Measurements from ENCODE around the gene NUDT16L1. TPM values are rescaled to one million over a fixed set of nuclear protein-coding genes. Genes with fewer than 3 reads are reported as not detected.

Gene NUDT16L1
- total RNA-seq (10 to 100 TPM; 33.6 to 48.6 TPM), polyA plus RNA-seq (ENCODE audit: insufficient read depth, low read depth, low replicate concordance) (34.3 TPM)
- long read RNA-seq, donor 1, transcript NUDT16L1-201 (3 exons, 1,349 nt): major isoform, 10 of 13 reads
- long read RNA-seq, donor 1, partial matches to known transcripts: 0 of 13 reads
- long read RNA-seq, donor 1, other reads (novel, unspliced or antisense): 0 of 13 reads
- long read RNA-seq, donor 2, partial matches to known transcripts: 0 of 6 reads
- long read RNA-seq, donor 2, other reads (novel, unspliced or antisense): 0 of 6 reads

DNA sequence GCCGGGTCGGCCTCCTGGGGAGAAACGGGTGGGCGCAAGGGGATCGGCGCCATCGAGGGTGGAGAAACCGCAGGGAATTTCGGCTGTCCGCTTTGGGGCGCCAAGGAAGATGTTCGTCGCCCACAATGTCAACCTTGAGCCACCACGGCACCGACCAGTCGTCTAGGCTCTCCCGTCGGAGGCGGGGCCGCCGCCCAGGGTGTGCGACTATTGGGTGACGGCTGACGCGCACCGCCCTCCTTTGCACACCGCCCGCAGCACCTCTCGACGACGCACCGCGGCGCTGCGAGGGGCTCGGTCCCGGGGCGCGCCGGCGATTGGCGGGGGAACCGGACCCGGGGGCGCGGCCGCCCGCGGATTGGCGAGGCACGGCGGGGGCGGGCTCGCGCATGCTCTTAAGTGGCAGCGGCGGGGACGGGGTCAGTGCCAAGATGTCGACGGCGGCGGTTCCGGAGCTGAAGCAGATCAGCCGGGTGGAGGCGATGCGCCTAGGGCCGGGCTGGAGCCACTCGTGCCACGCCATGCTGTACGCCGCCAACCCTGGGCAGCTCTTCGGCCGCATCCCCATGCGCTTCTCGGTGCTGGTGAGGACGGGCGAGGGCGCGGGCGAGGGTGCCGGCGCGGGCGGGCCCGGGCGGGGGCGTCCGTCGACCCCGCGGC is at the start of gene NUDT16L1:
Gene NUDT16L1, plus strand, starts transcription at position 267 of the 660 bp plus-strand sequence. Its CDS starts 165 bp downstream, at position 432.
- no peaks in the 10 kb centered on the region for H3K9me3 ChIP-seq
- no peaks in the 10 kb centered on the region for H3K27me3 ChIP-seq
- TF ChIP-seq, protein P1, sequence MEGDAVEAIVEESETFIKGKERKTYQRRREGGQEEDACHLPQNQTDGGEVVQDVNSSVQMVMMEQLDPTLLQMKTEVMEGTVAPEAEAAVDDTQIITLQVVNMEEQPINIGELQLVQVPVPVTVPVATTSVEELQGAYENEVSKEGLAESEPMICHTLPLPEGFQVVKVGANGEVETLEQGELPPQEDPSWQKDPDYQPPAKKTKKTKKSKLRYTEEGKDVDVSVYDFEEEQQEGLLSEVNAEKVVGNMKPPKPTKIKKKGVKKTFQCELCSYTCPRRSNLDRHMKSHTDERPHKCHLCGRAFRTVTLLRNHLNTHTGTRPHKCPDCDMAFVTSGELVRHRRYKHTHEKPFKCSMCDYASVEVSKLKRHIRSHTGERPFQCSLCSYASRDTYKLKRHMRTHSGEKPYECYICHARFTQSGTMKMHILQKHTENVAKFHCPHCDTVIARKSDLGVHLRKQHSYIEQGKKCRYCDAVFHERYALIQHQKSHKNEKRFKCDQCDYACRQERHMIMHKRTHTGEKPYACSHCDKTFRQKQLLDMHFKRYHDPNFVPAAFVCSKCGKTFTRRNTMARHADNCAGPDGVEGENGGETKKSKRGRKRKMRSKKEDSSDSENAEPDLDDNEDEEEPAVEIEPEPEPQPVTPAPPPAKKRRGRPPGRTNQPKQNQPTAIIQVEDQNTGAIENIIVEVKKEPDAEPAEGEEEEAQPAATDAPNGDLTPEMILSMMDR (IDR thresholded peaks at IDR 0.05): peak in 2 of 3 experiments; percentile 35 to 57
- no peak for TF ChIP-seq POLR2A (IDR thresholded peaks at IDR 0.05)
- peak within 1 kb of the TSS; percentile 63 to 85 for H3K27ac ChIP-seq
- no peaks in the 10 kb centered on the region for H3K36me3 ChIP-seq (ENCODE audit: low read depth, missing control alignments)
- DNase-seq: peak; percentile 96
- peak within 1 kb of the TSS; percentile 86 to 88 for H3K4me3 ChIP-seq
- H3K4me1 ChIP-seq: peaks cover 41% of the 10 kb centered on the region
- WGBS, 2 donors: 1% methylated on average over 14 to 48 of the region's 91 CpGs
- intact Hi-C loops (cut with DNase I; ENCODE audit: low total_unique reads): loop anchor here (10.0 kb wide), 1 partner anchor 79 kb away; the partner anchor contains the start of gene UBALD1

DNA sequence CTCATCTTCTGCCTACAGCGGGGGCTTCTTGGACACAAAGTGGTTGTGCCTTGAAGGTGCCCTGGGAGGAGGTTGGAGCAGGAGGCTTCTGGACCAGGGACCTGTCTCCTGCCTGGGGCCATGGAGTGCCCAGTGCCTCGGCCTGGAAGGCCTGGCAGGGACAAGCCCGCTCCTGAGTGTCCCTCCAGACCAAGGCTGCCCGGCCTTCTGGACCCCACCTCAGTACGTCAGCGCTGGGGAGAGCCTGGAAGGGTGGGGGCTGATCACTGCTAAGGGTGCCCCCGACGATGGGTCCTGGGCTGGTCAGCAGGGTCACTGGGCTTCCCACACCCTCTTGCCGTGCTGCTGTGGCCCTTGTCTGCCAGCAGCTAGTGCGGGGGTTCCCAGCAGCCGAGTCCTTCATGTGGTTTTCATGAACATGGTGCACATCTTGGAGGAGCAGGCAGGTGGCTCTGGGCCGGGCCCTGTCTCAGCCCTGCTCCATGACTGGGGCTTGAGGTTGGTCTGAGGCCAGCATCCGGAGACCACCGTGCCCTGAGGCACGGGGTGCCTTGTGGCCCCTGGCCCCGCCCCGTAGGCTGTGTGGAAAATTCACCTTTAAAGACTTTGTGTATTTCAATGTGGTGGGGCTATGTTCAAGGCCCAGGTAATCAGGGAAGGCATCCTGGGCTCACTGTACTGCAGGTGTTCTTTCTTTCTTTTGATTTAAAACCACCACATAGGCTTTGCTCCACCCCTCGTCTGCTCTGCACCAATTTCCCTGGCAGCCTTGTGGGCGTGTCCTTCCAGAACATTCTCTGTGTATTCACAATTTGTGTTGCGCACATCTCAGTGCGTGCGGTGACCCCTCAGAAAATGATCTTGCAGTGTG is 46.4 kb upstream of the NUDT16L1 start:
- intact Hi-C loops (cut with DNase I; ENCODE audit: low total_unique reads): no loop called here
- TF ChIP-seq, protein P1 (IDR thresholded peaks at IDR 0.05): no peak
- TF ChIP-seq POLR2A (IDR thresholded peaks at IDR 0.05): no peak
- DNase-seq: no peak
- no peak overlapping the region for H3K4me3 ChIP-seq
- H3K36me3 ChIP-seq (ENCODE audit: low read depth, missing control alignments): no peaks in the 10 kb centered on the region
- no peaks in the 10 kb centered on the region for H3K9me3 ChIP-seq
- no peaks in the 10 kb centered on the region for H3K4me1 ChIP-seq
- H3K27ac ChIP-seq: no peak overlapping the region
- no peaks in the 10 kb centered on the region for H3K27me3 ChIP-seq
- WGBS, 2 donors: 96 to 97% methylated on average over 10 to 22 of the region's 22 CpGs

DNA sequence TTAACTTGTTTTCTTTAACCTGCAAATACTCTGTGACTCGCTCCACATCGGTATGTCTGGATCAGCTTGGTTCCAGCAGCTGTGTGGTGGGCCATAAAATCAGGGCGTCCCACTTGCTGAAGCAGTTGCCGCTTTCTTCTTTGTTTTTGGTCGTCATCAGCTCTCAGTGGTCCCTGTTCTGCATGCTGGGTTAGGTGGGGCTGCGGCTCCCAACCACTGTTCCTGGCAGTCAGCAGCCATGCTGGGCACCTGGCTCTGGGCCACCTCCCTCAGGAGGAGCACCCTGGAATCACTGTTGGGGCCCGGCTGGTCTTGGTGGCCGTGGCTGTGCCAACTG is 45.8 kb upstream of the NUDT16L1 start:
- Histone ChIP-seq H3K27me3 (no peaks in the 10 kb centered on the region), H3K27ac (no peak overlapping the region), H3K36me3 (ENCODE audit: low read depth, missing control alignments) (no peaks in the 10 kb centered on the region), H3K4me3 (no peak overlapping the region), H3K4me1 (no peaks in the 10 kb centered on the region), H3K9me3 (no peaks in the 10 kb centered on the region)
- TF ChIP-seq POLR2A (IDR thresholded peaks at IDR 0.05): no peak
- TF ChIP-seq, protein P1 (IDR thresholded peaks at IDR 0.05): no peak
- no peak for DNase-seq
- WGBS, 2 donors: 95 to 99% methylated on average over 7 to 8 of the region's 8 CpGs
- intact Hi-C loops (cut with DNase I; ENCODE audit: low total_unique reads): no loop called here

DNA sequence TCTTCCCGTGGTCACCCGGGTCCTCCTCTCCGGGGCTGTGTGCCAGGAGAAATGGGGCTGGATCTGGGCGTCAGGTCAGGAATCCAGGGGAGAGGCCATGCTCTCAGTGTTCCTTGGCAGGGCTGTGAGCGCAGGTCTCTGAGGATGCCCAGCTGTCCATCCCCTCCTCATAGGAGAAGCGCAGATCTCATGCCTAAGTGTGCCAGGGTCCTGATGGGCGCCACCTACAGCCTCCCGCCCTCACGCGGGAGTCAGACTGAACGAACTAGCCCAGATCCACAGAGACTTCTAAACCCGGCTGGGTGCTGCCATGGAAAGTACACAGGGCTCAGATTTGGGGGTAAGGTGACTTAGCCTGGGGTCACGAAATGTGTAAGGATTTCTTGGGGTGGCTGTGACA is 44.4 kb upstream of the NUDT16L1 start:
- TF ChIP-seq, protein P1 (IDR thresholded peaks at IDR 0.05): no peak
- TF ChIP-seq POLR2A (IDR thresholded peaks at IDR 0.05): no peak
- intact Hi-C loops (cut with DNase I; ENCODE audit: low total_unique reads): no loop called here
- peaks cover 7% of the 10 kb centered on the region for H3K4me1 ChIP-seq
- no peaks in the 10 kb centered on the region for H3K36me3 ChIP-seq (ENCODE audit: low read depth, missing control alignments)
- DNase-seq: no peak
- no peak overlapping the region for H3K27ac ChIP-seq
- no peaks in the 10 kb centered on the region for H3K27me3 ChIP-seq
- WGBS, 2 donors: 95 to 96% methylated on average over 11 to 13 of the region's 13 CpGs
- no peak overlapping the region for H3K4me3 ChIP-seq
- H3K9me3 ChIP-seq: no peaks in the 10 kb centered on the region

All from testis (tissue), 5 donors.